HCT116 (cell line): Measurements from ENCODE around the gene EXOC4. TPM values are rescaled to one million over a fixed set of nuclear protein-coding genes. Genes with fewer than 3 reads are reported as not detected.

Source experiments
- ATAC-seq: fragments of 200-7000 bp; cut with Tn5 transposase; 2 replicates; pipeline ENCODE4 v1.9.1; 2020; ENCODE audit warnings: mild to moderate bottlenecking, moderate library complexity
- BruUV-seq: library from RNA; stranded (reverse); fragments of 400-500 nt; replicated peaks from 2 replicates; lab custom pipeline; 2021; lab: Mats Ljungman, UMichigan
- CTCF ChIA-PET: fragments of 300-600 bp; sonication (Branson Sonifier 250); formaldehyde crosslinking; loops from one replicate; lab custom pipeline; 2021; ENCODE audit warnings: antibody characterized with exemption; lab: Charles Lee
- POLR2A ChIA-PET: fragments of 300-600, 350-600 bp; sonication (Branson Sonifier 250); formaldehyde crosslinking; loops from one replicate; lab custom pipeline; 2021; ENCODE audit warnings: antibody characterized with exemption; lab: Charles Lee
- RAD21 ChIA-PET, 2 experiments: fragments of 300-600 bp; sonication (Branson Sonifier 250); formaldehyde crosslinking; loops; one replicate each; lab custom pipeline; 2023; ENCODE audit warnings: low total read pairs in 2 of 2; ENCODE audit not compliant: uncharacterized antibody in 2 of 2, unreplicated experiment in 2 of 2, low non-redundant PET in 1 of 2; lab: Charles Lee
- DNase-seq: peaks from one replicate; pipeline ENCODE4 v3.0.0-alpha.2; 2010; ENCODE audit warnings: low read depth, low spot score
- H2AFZ ChIP-seq: fragments of 200-600 bp; shearing (Covaris generic), sonication (generic); 2 replicates; pipeline ENCODE4 v1.6.1; 2017; ENCODE audit warnings: low read depth, mixed run types, mixed read lengths, antibody characterized with exemption, low read length; ENCODE audit not compliant: poor library complexity, severe bottlenecking
- H3K27ac ChIP-seq: 2 replicates; pipeline ENCODE4 v1.5.1; 2012; ENCODE audit warnings: low read depth, low read length
- H3K27me3 ChIP-seq: fragments of 200-600 bp; sonication (generic); 2 replicates; pipeline ENCODE4 v1.6.1; 2016; ENCODE audit warnings: mixed run types, low read length, mixed read lengths; ENCODE audit not compliant: insufficient read depth
- H3K36me3 ChIP-seq, 2 experiments: fragments of 200-500 bp in 1 of 2; fragments of 200-600 bp in 1 of 2; sonication (Bioruptor generic) in 1 of 2; sonication (generic) in 1 of 2; 2 replicates each; pipeline versions ENCODE4 v1.5.1 to v1.6.1; 2014 to 2016; ENCODE audit warnings: low read length in 2 of 2, inconsistent platforms in 1 of 2, mixed read lengths in 1 of 2, mixed run types in 1 of 2; ENCODE audit not compliant: insufficient read depth in 2 of 2, control insufficient read depth in 1 of 2
- H3K4me1 ChIP-seq, 2 experiments: fragments of 200-600 bp in 1 of 2; sonication (generic) in 1 of 2; 2 replicates each; pipeline versions ENCODE4 v1.5.1 to v1.6.1; 2012 to 2017; ENCODE audit warnings: low read length in 2 of 2, inconsistent platforms in 1 of 2, mild to moderate bottlenecking in 1 of 2, mixed read lengths in 1 of 2, mixed run types in 1 of 2, moderate library complexity in 1 of 2; ENCODE audit not compliant: insufficient read depth in 2 of 2, control insufficient read depth in 1 of 2
- H3K4me2 ChIP-seq: fragments of 200-600 bp; sonication (generic); 2 replicates; pipeline ENCODE4 v1.6.1; 2017; ENCODE audit warnings: mixed run types, low read length, mixed read lengths
- H3K4me3 ChIP-seq, 2 experiments: fragments of 200-600 bp in 1 of 2; sonication (generic) in 1 of 2; replicated peaks in 1 of 2; 2 replicates each; pipeline ENCODE4 v1.5.1; 2011 to 2016; ENCODE audit warnings: low read length in 2 of 2, control low read depth in 1 of 2, low read depth in 1 of 2, mild to moderate bottlenecking in 1 of 2, mixed read lengths in 1 of 2, mixed run types in 1 of 2
- H3K79me2 ChIP-seq: fragments of 200-600 bp; sonication (generic); 2 replicates; pipeline ENCODE4 v1.6.1; 2017; ENCODE audit warnings: mild to moderate bottlenecking, mixed run types, low read length, moderate library complexity, mixed read lengths; ENCODE audit not compliant: insufficient read depth
- H3K9ac ChIP-seq: fragments of 200-600 bp; sonication (generic); 2 replicates; pipeline ENCODE4 v1.6.1; 2016; ENCODE audit warnings: low read length, mixed read lengths
- H3K9me2 ChIP-seq: fragments of 200-600 bp; sonication (generic), shearing (Covaris generic); 2 replicates; pipeline ENCODE4 v1.6.1; 2017; ENCODE audit warnings: mixed run types, mild to moderate bottlenecking, moderate library complexity; ENCODE audit not compliant: insufficient read depth
- H3K9me3 ChIP-seq, 2 experiments: fragments of 200-500 bp in 1 of 2; fragments of 200-600 bp in 1 of 2; sonication (Bioruptor generic) in 1 of 2; sonication (generic) in 1 of 2; 2 replicates each; pipeline ENCODE4 v1.6.1; 2014 to 2017; ENCODE audit warnings: low read length in 2 of 2, mixed read lengths in 2 of 2, inconsistent platforms in 1 of 2, low read depth in 1 of 2, mild to moderate bottlenecking in 1 of 2, mixed run types in 1 of 2, moderate library complexity in 1 of 2; ENCODE audit not compliant: control insufficient read depth in 1 of 2, insufficient read depth in 1 of 2
- H4K20me1 ChIP-seq: fragments of 200-600 bp; sonication (generic), shearing (Covaris generic); 2 replicates; pipeline ENCODE4 v1.6.1; 2017; ENCODE audit warnings: mixed run types, mild to moderate bottlenecking, moderate library complexity; ENCODE audit not compliant: insufficient read depth
- ATF3 ChIP-seq: IDR thresholded peaks from 2 replicates; pipeline ENCODE4 v1.6.1; 2012
- CEBPB ChIP-seq: IDR thresholded peaks from 2 replicates; pipeline ENCODE4 v1.6.1; 2012; ENCODE audit warnings: low read depth
- CTCF ChIP-seq, 3 experiments: fragments of 200-600 bp in 1 of 3; sonication (generic) in 1 of 3; IDR thresholded peaks in 2 of 3; conservative IDR thresholded peaks in 1 of 3; 2 replicates each; pipeline ENCODE4 v1.5.1; 2012 to 2017; ENCODE audit warnings: low read depth in 2 of 3, low read length in 2 of 3, antibody characterized with exemption in 1 of 3, borderline replicate concordance in 1 of 3, control low read depth in 1 of 3, mild to moderate bottlenecking in 1 of 3, mixed read lengths in 1 of 3, mixed run types in 1 of 3, moderate library complexity in 1 of 3; ENCODE audit not compliant: insufficient read depth in 1 of 3
- ELF1 ChIP-seq: IDR thresholded peaks from 2 replicates; pipeline ENCODE4 v1.6.1; 2012; ENCODE audit warnings: low read depth, borderline replicate concordance
- MAX ChIP-seq: IDR thresholded peaks from 2 replicates; pipeline ENCODE4 v1.6.1; 2012
- RAD21 ChIP-seq: IDR thresholded peaks from 2 replicates; pipeline ENCODE4 v1.6.1; 2012; ENCODE audit warnings: low read depth, mild to moderate bottlenecking
- SIN3A ChIP-seq: IDR thresholded peaks from 2 replicates; pipeline ENCODE4 v1.6.1; 2012; ENCODE audit warnings: low read depth
- SP1 ChIP-seq: IDR thresholded peaks from 2 replicates; pipeline ENCODE4 v1.6.1; 2012; ENCODE audit warnings: low read depth
- TCF7L2 ChIP-seq: IDR thresholded peaks from 2 replicates; pipeline ENCODE4 v1.7.0; 2011; ENCODE audit warnings: borderline replicate concordance, inconsistent platforms; ENCODE audit not compliant: insufficient read depth, insufficient read length; ENCODE audit errors: extremely low read depth
- YY1 ChIP-seq: IDR thresholded peaks from 2 replicates; pipeline ENCODE4 v1.6.1; 2011; ENCODE audit warnings: low read length, low read depth, moderate library complexity, mild to moderate bottlenecking; ENCODE audit not compliant: insufficient replicate concordance; ENCODE audit errors: extremely low read depth
- ZNF274 ChIP-seq: fragments of 200-500 bp; sonication (Bioruptor generic); IDR thresholded peaks from 2 replicates; pipeline ENCODE4 v1.6.1; 2014; ENCODE audit warnings: mild to moderate bottlenecking, low read depth, low read length, inconsistent platforms
- intact Hi-C: fragments of 100-400 bp; cut with micrococcal nuclease; formaldehyde crosslinking; loops from 2 replicates; pipeline ENCODE4 v1.10.0; 2022
- total RNA-seq: library from RNA; stranded (reverse); gene quantifications from one replicate; pipeline ENCODE4 v1.2.1, GENCODE V29; 2021; ENCODE audit not compliant: unreplicated experiment

Gene EXOC4
- total RNA-seq, 1 experiment from 2014 or later: 40.3 TPM

- ChIA-PET CTCF (no interaction called here), POLR2A (no interaction called here), RAD21 (no interaction called here)
- TF ChIP-seq ATF3 (no peak), ZNF274 (no peak), CEBPB (no peak), TCF7L2 (no peak), CTCF (IDR thresholded peaks at IDR 0.05 in 2 of 3, conservative IDR thresholded peaks at IDR 0.05 in 1 of 3; ENCODE audit: borderline replicate concordance in 1 of 3, insufficient read depth in 1 of 3, low read depth in 2 of 3, low read length in 2 of 3) (no peak), MAX (no peak), SP1 (no peak), SIN3A (no peak), YY1 (no peak), RAD21 (no peak), ELF1 (no peak)
- DNase-seq (no peak), ATAC-seq (no peak)
- BruUV-seq: no TSS peak
- no peaks in the 10 kb centered on the region for H3K27me3 ChIP-seq
- no peak overlapping the region for H3K4me2 ChIP-seq
- H3K9ac ChIP-seq: no peak overlapping the region
- H3K79me2 ChIP-seq: no peaks in the 10 kb centered on the region
- H3K36me3 ChIP-seq: no peaks in the 10 kb centered on the region
- H3K27ac ChIP-seq: no peak overlapping the region
- intact Hi-C loops: no loop called here
- no peak overlapping the region for H3K4me3 ChIP-seq
- peaks cover 9 to 10% of the 10 kb centered on the region in 2 experiments; a peak in 2 of 4 replicates for H3K9me3 ChIP-seq
- no peak overlapping the region for H2AFZ ChIP-seq
- H3K4me1 ChIP-seq: peaks cover 0 to 6% of the 10 kb centered on the region in 2 experiments; a peak in 1 of 4 replicates
- H3K9me2 ChIP-seq: no peaks in the 10 kb centered on the region
- H4K20me1 ChIP-seq: no peaks in the 10 kb centered on the region
These were observed 834.3 kb downstream of the EXOC4 start for GRCh38 chr7:134086998-134087735.
